Heart right ventricle (tissue), 16 donors: ENCODE data around the gene DNAJC11. TPM values are rescaled to one million over a fixed set of nuclear protein-coding genes. Genes with fewer than 3 reads are reported as not detected.

ENCODE experiments used
- ATAC-seq, 8 donors: fragments of 200-7000 bp; cut with Tn5 transposase; one replicate each; pipeline ENCODE4 v1.9.1; 2020; ENCODE audit warnings: mild to moderate bottlenecking in 8 of 8, moderate library complexity in 8 of 8, moderate number of reproducible peaks in 1 of 8
- DNase-seq, 2 donors: peaks; one replicate each; pipeline ENCODE4 v3.0.0-alpha.2; 2020
- H3K27ac ChIP-seq, 10 donors: fragments of 200-600 bp; sonication (generic) in 2 of 10; one replicate each; pipeline versions ENCODE4 v1.5.0 to v1.8.0; 2020 to 2022; ENCODE audit warnings: mild to moderate bottlenecking in 3 of 10
- H3K27me3 ChIP-seq, 7 donors: fragments of 200-600 bp; one replicate each; pipeline ENCODE4 v1.8.0; 2021 to 2022; ENCODE audit warnings: mild to moderate bottlenecking in 2 of 7
- H3K36me3 ChIP-seq, 9 donors: fragments of 200-600 bp; sonication (generic) in 1 of 9; one replicate each; pipeline versions ENCODE4 v1.5.0 to v1.8.0; 2020 to 2022; ENCODE audit warnings: mild to moderate bottlenecking in 2 of 9
- H3K4me1 ChIP-seq, 9 donors: fragments of 200-600 bp; sonication (generic) in 1 of 9; one replicate each; pipeline versions ENCODE4 v1.5.0 to v1.8.0; 2020 to 2022; ENCODE audit warnings: mild to moderate bottlenecking in 4 of 9
- H3K4me3 ChIP-seq, 10 donors: fragments of 200-600 bp; sonication (generic) in 2 of 10; one replicate each; pipeline versions ENCODE4 v1.5.0 to v1.8.0; 2020 to 2022; ENCODE audit warnings: mild to moderate bottlenecking in 7 of 10, moderate library complexity in 2 of 10
- H3K9me3 ChIP-seq, 11 donors: fragments of 200-600 bp in 10 of 11; sonication (generic) in 2 of 11; one replicate each; pipeline versions ENCODE4 v1.5.0 to v1.8.0; 2013 to 2022; ENCODE audit warnings: mild to moderate bottlenecking in 2 of 11, control low read depth in 1 of 11, moderate library complexity in 1 of 11
- CTCF ChIP-seq, 9 donors: fragments of 200-600 bp; sonication (generic) in 2 of 9; IDR thresholded peaks; one replicate each; pipeline versions ENCODE4 v1.5.0 to v1.8.0; 2021 to 2022; ENCODE audit warnings: antibody characterized with exemption in 9 of 9, mild to moderate bottlenecking in 5 of 9, moderate library complexity in 1 of 9
- WGBS, 2 donors: extraction: QIAGEN DNeasy Blood & Tissue Kit; methylation state at CpG; one replicate each; pipeline ENCODE4 v1.1.7; 2013; ENCODE audit warnings: inconsistent platforms in 1 of 2; 5-methylcytosine and 5-hydroxymethylcytosine counted together
- intact Hi-C, 10 donors: fragments of 100-400 bp; cut with DNase I; formaldehyde crosslinking; loops; one replicate each; pipeline versions ENCODE4 v1.11.1 to v1.14.2; 2022
- polyA plus RNA-seq, 2 donors: library from polyadenylated mRNA; stranded (reverse); fragments of 200-250 nt; gene quantifications; one replicate each; pipeline ENCODE4 v1.2.3, GENCODE V29; 2013
- total RNA-seq, 10 donors: library from RNA; stranded (reverse); fragmentation: NEBNext Ultra II Directional in 3 of 10; extraction: Animal tissue kit (Norgen Biotek cat#: 25700) in 3 of 10; gene quantifications; one replicate each; pipeline versions ENCODE4 v1.2.1 to v1.2.4, GENCODE V29; 2021 to 2023
- donor health status: Arrhythmogenic right ventricular cardiomyopathy.
- donor health status: ischemic (EF 13 %, LVEDD 7.1; RV severe dilation, severe dysfunction).
- donor health status: healthy with polysubstance abuse.
- donor health status: DM: no; HTN: yes; CAD: no.
- donor health status: DM: no; HTN: no; CAD: no.
- donor health status: ischemic (EF 25% LVEDD 6.9; RV normal size, moderate dysfunction).
- donor health status: ischemic (EF 25% LVEDD 5.7; RV mildly dilated, moderate dysfunction).
- donor health status: healthy.
- donor health status: DM: yes; HTN: yes; CAD: no.
- donor health status: Ischemic cardiomyopathy.
- donor health status: ischemic (EF 35%, LVEDD 5.7; RV mildly dilated, moderate dysfunction).
- donor health status: nonischemic (EF 11% LVEDD 7.7; RV severe dilation, severe dysfunction).
- donor health status: DM: yes; HTN: yes; CAD: no.
- donor health status: PGD.
- donor health status: ischemic (EF 29% LVEDD 5.4; RV normal size, mild dysfunction).
- donor health status: nonischemic (EF 23%, LVEDD 6.1; RV moderate dilation, normal function).

Gene DNAJC11
- total and polyA plus RNA-seq, 12 donors, result 31.2 to 80.6 (median 71.9) TPM

- Histone ChIP-seq H3K4me3 (no peak overlapping the region), H3K36me3 (peaks cover 0 to 68% (median 20%) of the 10 kb centered on the region in 9 donors), H3K27ac (no peak overlapping the region), H3K4me1 (peaks cover 0 to 7% (median 0%) of the 10 kb centered on the region in 9 donors), H3K9me3 (no peaks in the 10 kb centered on the region), H3K27me3 (no peaks in the 10 kb centered on the region)
- intact Hi-C loops, result loop anchor here in 1 of 10 donors (10.0 kb wide), 1 partner anchor 498 kb away; no protein-coding TSS in a partner anchor
- DNase-seq (no peak), ATAC-seq (no peak)
- WGBS, 2 donors, result 76 to 91% methylated on average over 6 of the region's 6 CpGs
- TF ChIP-seq CTCF (IDR thresholded peaks at IDR 0.05), result no peak
Observed at GRCh38 chr1:6652986-6653385, 48.6 kb downstream of the DNAJC11 start.

GRCh38 chr1:6651909-6652308, 49.7 kb downstream of the DNAJC11 start:
- WGBS, 2 donors, result 87 to 92% methylated on average over 17 of the region's 17 CpGs
- Histone ChIP-seq H3K27me3 (no peaks in the 10 kb centered on the region), H3K36me3 (peaks cover 0 to 66% (median 20%) of the 10 kb centered on the region in 9 donors), H3K4me3 (no peak overlapping the region), H3K9me3 (no peaks in the 10 kb centered on the region), H3K4me1 (peaks cover 0 to 5% (median 0%) of the 10 kb centered on the region in 9 donors), H3K27ac (no peak overlapping the region)
- no peak for TF ChIP-seq CTCF (IDR thresholded peaks at IDR 0.05)
- ATAC-seq (no peak), DNase-seq (no peak)
- intact Hi-C loops, result loop anchor here in 1 of 10 donors (10.0 kb wide), 1 partner anchor 497 kb away; no protein-coding TSS in a partner anchor

GRCh38 chr1:6648556-6648955, 53.1 kb downstream of the DNAJC11 start:
- DNase-seq (no peak), ATAC-seq (no peak)
- TF ChIP-seq CTCF (IDR thresholded peaks at IDR 0.05), result no peak
- Histone ChIP-seq H3K9me3 (no peaks in the 10 kb centered on the region), H3K4me3 (no peak overlapping the region), H3K4me1 (no peaks in the 10 kb centered on the region), H3K27me3 (no peaks in the 10 kb centered on the region), H3K36me3 (peaks cover 0 to 80% (median 36%) of the 10 kb centered on the region in 9 donors), H3K27ac (no peak overlapping the region)
- 93 to 96% methylated on average over 6 of the region's 6 CpGs for WGBS, 2 donors
- intact Hi-C loops, result loop anchor here in 6 of 10 donors (5.0 to 10.0 kb wide), 3 partner anchors 96 to 164 kb away; partner anchors contain the start of gene NOL9 (in 4 of the 6)

- 54 to 63% methylated on average over 9 to 10 of the region's 10 CpGs for WGBS, 2 donors
- DNase-seq, result no peak
- TF ChIP-seq CTCF (IDR thresholded peaks at IDR 0.05), result peak; percentile 32 to 72 (median 65)
- Histone ChIP-seq H3K4me3 (no peak overlapping the region), H3K36me3 (peaks cover 0 to 80% (median 35%) of the 10 kb centered on the region in 9 donors), H3K9me3 (no peaks in the 10 kb centered on the region), H3K4me1 (no peaks in the 10 kb centered on the region), H3K27me3 (no peaks in the 10 kb centered on the region), H3K27ac (no peak overlapping the region)
- intact Hi-C loops, result loop anchor here in 6 of 10 donors (1.0 to 10.0 kb wide), 4 partner anchors 94 to 162 kb away; partner anchors contain the start of gene NOL9 (in 4 of the 6)
- ATAC-seq, result peak; percentile 14 to 68 (median 44)
Observed at GRCh38 chr1:6646499-6647148, 55.0 kb downstream of the DNAJC11 start.
